GM12878 (cell line): ENCODE data around the gene CWF19L2. TPM values are rescaled to one million over a fixed set of nuclear protein-coding genes. Genes with fewer than 3 reads are reported as not detected.

ENCODE experiments used
- ATAC-seq: fragments of 200-7000 bp; cut with Tn5 transposase; 3 replicates; pipeline ENCODE4 v1.9.1; 2020; ENCODE audit warnings: mild to moderate bottlenecking, moderate library complexity
- BruUV-seq: library from RNA; stranded (reverse); fragments of 400-500 nt; replicated peaks from 2 replicates; lab custom pipeline; 2021; lab: Mats Ljungman, UMichigan
- CTCF ChIA-PET: fragments of 300-600 bp; sonication (Branson Sonifier 250); formaldehyde crosslinking; extraction: SDS; loops from one replicate; lab custom pipeline; 2021; ENCODE audit warnings: inconsistent platforms; lab: Yijun Ruan, JAX
- POLR2A ChIA-PET: fragments of 350-600 bp; formaldehyde crosslinking; extraction: SDS; loops from one replicate; lab custom pipeline; 2021; ENCODE audit warnings: inconsistent platforms; lab: Charles Lee
- RAD21 ChIA-PET: fragments of 300-600 bp; sonication (Branson Sonifier 250); formaldehyde crosslinking; loops from one replicate; lab custom pipeline; 2023; ENCODE audit warnings: antibody characterized with exemption; ENCODE audit not compliant: unreplicated experiment; lab: Charles Lee
- SMC1A ChIA-PET: fragments of 300-600 bp; sonication (Branson Sonifier 250); formaldehyde crosslinking; loops from one replicate; lab custom pipeline; 2023; ENCODE audit not compliant: unreplicated experiment, uncharacterized antibody; lab: Charles Lee
- DNase-seq: peaks from one replicate; pipeline ENCODE4 v3.0.0-alpha.2; 2011; ENCODE audit warnings: low read depth, low spot score
- FAIRE-seq: peaks from 3 replicates; lab custom pipeline; 2011; peaks lifted over from hg19 to GRCh38; lab: Jason Lieb, UNC
- H2AFZ ChIP-seq: 2 replicates; pipeline ENCODE4 v1.6.0; 2011; ENCODE audit warnings: low read depth, low read length, control low read depth; ENCODE audit not compliant: control insufficient read depth
- H3K27ac ChIP-seq: 2 replicates; pipeline ENCODE4 v1.5.1; 2011; ENCODE audit warnings: control low read depth; ENCODE audit not compliant: control insufficient read depth, insufficient read depth
- H3K27me3 ChIP-seq, 2 experiments: replicated peaks in 1 of 2; 2 replicates each; pipeline versions ENCODE4 v1.6.0 to v1.6.1; 2011; ENCODE audit warnings: low read length in 1 of 2; ENCODE audit not compliant: control insufficient read depth in 2 of 2, insufficient read depth in 2 of 2
- H3K36me3 ChIP-seq, 2 experiments: 2 replicates each; pipeline ENCODE4 v1.5.1; 2011; ENCODE audit warnings: low read length in 1 of 2; ENCODE audit not compliant: control insufficient read depth in 2 of 2, insufficient read depth in 2 of 2
- H3K4me1 ChIP-seq: 2 replicates; pipeline ENCODE4 v1.6.1; 2011; ENCODE audit warnings: mild to moderate bottlenecking, low read length, moderate library complexity, mixed read lengths; ENCODE audit not compliant: control insufficient read depth, insufficient read depth
- H3K4me2 ChIP-seq: 2 replicates; pipeline ENCODE4 v1.6.0; 2011; ENCODE audit warnings: control low read depth; ENCODE audit not compliant: control insufficient read depth, insufficient read depth
- H3K4me3 ChIP-seq: fragments of 200-600 bp; sonication (generic); 2 replicates; pipeline ENCODE4 v1.5.1; 2016
- H3K79me2 ChIP-seq: 2 replicates; pipeline ENCODE4 v1.6.0; 2011; ENCODE audit warnings: low read length; ENCODE audit not compliant: control insufficient read depth, insufficient read depth
- H3K9ac ChIP-seq: 2 replicates; pipeline ENCODE4 v1.8.0; 2011; ENCODE audit warnings: low read length, control low read depth, mixed read lengths; ENCODE audit not compliant: control insufficient read depth, insufficient read depth
- H3K9me3 ChIP-seq: replicated peaks from 3 replicates; pipeline ENCODE4 v1.5.1; 2011; ENCODE audit warnings: mild to moderate bottlenecking, low read length; ENCODE audit not compliant: control insufficient read depth, insufficient read depth
- H4K20me1 ChIP-seq: 2 replicates; pipeline ENCODE4 v1.6.0; 2011; ENCODE audit not compliant: control insufficient read depth, insufficient read depth
- HDAC6 ChIP-seq: fragments of 200-600 bp; sonication (generic); IDR thresholded peaks from one replicate; pipeline ENCODE4 v1.8.0; 2017; ENCODE audit warnings: antibody characterized with exemption; ENCODE audit not compliant: unreplicated experiment
- IRF3 ChIP-seq: fragments of 450-650 bp; IDR thresholded peaks from 2 replicates; pipeline ENCODE4 v1.6.1; 2014; ENCODE audit warnings: mild to moderate bottlenecking
- NR2F1 ChIP-seq: fragments of 450-650 bp; conservative IDR thresholded peaks from 2 replicates; pipeline ENCODE4 v1.6.1; 2017; ENCODE audit warnings: mild to moderate bottlenecking
- POLR2AphosphoS2 ChIP-seq: IDR thresholded peaks from 2 replicates; pipeline ENCODE4 v1.6.1; 2011; ENCODE audit warnings: low read depth, mild to moderate bottlenecking, low read length, improper control_type of control experiment, moderate library complexity
- RBBP5 ChIP-seq: fragments of 200-600 bp; sonication (generic); conservative IDR thresholded peaks from 2 replicates; pipeline ENCODE4 v1.6.1; 2016
- RUNX3 ChIP-seq: IDR thresholded peaks from 2 replicates; pipeline ENCODE4 v1.6.1; 2012; ENCODE audit warnings: low read length, inconsistent platforms
- TCF12 ChIP-seq: IDR thresholded peaks from 2 replicates; pipeline ENCODE4 v1.6.1; 2011; ENCODE audit warnings: low read depth, mild to moderate bottlenecking, low read length
- WGBS: methylation state at CpG from one replicate; pipeline ENCODE4 v1.1.6; 2016; ENCODE audit warnings: low lambda C conversion rate; ENCODE audit not compliant: insufficient replicate concordance, insufficient coverage; ENCODE audit errors: missing lambda C conversion rate; 5-methylcytosine and 5-hydroxymethylcytosine counted together
- in situ Hi-C: fragments of 300-500 bp; cut with MboI; formaldehyde crosslinking; loops from 9 replicates; pipeline ENCODE4 v1.14.3; 2018; ENCODE audit warnings: mixed read lengths
- intact Hi-C: fragments of 100-400 bp; cut with micrococcal nuclease; formaldehyde crosslinking; loops from one replicate; pipeline ENCODE4 v1.14.2; 2022; ENCODE audit not compliant: unreplicated experiment
- polyA plus RNA-seq, 11 experiments: library from polyadenylated mRNA; depleted of rRNA in 4 of 11; unstranded in 6 of 11; stranded (reverse) in 5 of 11; fragments of >200 nt; fragmentation: Nextera tagmentation in 4 of 11; fragmentation: Illumina TruSeq in 1 of 11; extraction: Ambion mirVana in 4 of 11; extraction: Trizol in 1 of 11; gene quantifications; 1 replicate in 1 of 11; 2 replicates in 10 of 11; pipeline versions ENCODE4 v1.2.1 to v1.2.3, GENCODE V29; 2011 to 2016; ENCODE audit warnings: inconsistent platforms in 2 of 11, missing spikeins in 2 of 11, low read depth in 1 of 11
- total RNA-seq, 4 experiments: library from RNA; depleted of rRNA in 3 of 4; stranded (reverse); fragments of >200 nt in 3 of 4; fragmentation: Illumina TruSeq in 1 of 4; extraction: Trizol in 1 of 4; gene quantifications; 2 replicates each; pipeline versions ENCODE4 v1.2.1 to v1.2.3, GENCODE V29; 2013 to 2021
- TF ChIP-seq, protein P1 (sequence below): fragments of 450-650 bp; IDR thresholded peaks from 2 replicates; pipeline ENCODE4 v1.6.1; 2016; ENCODE audit warnings: mild to moderate bottlenecking
- TF ChIP-seq, protein P2 (sequence below): IDR thresholded peaks from 2 replicates; pipeline ENCODE4 v1.6.1; 2012; ENCODE audit warnings: low read depth, low read length, improper control_type of control experiment
- TF ChIP-seq, protein P3 (sequence below): fragments of 450-650 bp; IDR thresholded peaks from 2 replicates; pipeline ENCODE4 v1.6.1; 2017; ENCODE audit warnings: mild to moderate bottlenecking, moderate library complexity

CWF19L2 gene
- total and polyA plus RNA-seq, 10 of the 15 experiments (the other 5 are each of a cell fraction or from before 2014, with no cell fraction given) = 4.5 to 18.8 (median 7.2) TPM

- ChIA-PET POLR2A (no interaction called here), CTCF (interaction anchor here (1.8 kb wide), 1 partner anchor 10 kb away, joined by 5 read pairs; no protein-coding TSS in a partner anchor), SMC1A (interaction anchor here (0.6 to 1.2 kb wide), 4 partner anchors 37 to 188 kb away, joined by 3 to 4 read pairs (median 3); partner anchors contain the start of gene CWF19L2), RAD21 (no interaction called here)
- intact Hi-C loops (no loop called here), in situ Hi-C loops (no loop called here)
- no peak overlapping the region for H3K9ac ChIP-seq
- WGBS = 100% methylated on average over 1 of the region's 1 CpG
- no peak overlapping the region for H2AFZ ChIP-seq
- peaks cover 6% of the 10 kb centered on the region; the same call in 1 of the 2 replicates for H3K4me1 ChIP-seq
- no peaks in the 10 kb centered on the region for H3K27me3 ChIP-seq
- DNase-seq (no peak), ATAC-seq (no peak), FAIRE-seq (no peak)
- H4K20me1 ChIP-seq = no peaks in the 10 kb centered on the region
- H3K4me3 ChIP-seq = no peak overlapping the region
- no peaks in the 10 kb centered on the region for H3K9me3 ChIP-seq
- H3K79me2 ChIP-seq = no peaks in the 10 kb centered on the region
- H3K36me3 ChIP-seq = peaks cover 0 to 3% of the 10 kb centered on the region in 2 experiments; a peak in 1 of 4 replicates
- 0 out of 2 replicates have a peak overlapping the region, but pooled peaks have one; percentile 9 for H3K4me2 ChIP-seq
- TF ChIP-seq NR2F1 (peak; percentile 78), RBBP5 (no peak)
- no peak overlapping the region for H3K27ac ChIP-seq
- no TSS peak for BruUV-seq
Measured at GRCh38 chr11:107408762-107409211, 48.8 kb downstream of the CWF19L2 start.

DNA sequence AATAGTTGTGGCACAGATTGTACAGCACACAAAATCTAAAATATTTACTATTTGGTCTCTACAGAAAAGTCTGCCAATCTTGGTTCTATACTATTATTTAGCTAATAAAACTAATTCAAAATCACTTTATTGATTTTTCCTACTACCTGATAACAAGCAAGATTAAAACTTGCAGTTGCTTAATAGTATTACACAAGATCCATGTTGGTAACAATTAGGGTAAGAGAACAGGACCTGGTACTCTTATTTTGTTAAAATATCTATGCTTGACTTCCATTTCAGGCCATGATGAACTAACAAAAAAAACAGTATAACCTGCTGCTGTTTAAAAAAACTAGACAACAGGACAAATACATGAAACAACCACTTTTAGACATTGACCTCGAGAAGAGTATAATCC is 52.4 kb downstream of the CWF19L2 start:
- ChIA-PET SMC1A (interaction anchor here (1.6 kb wide), 1 partner anchor 9 kb away, joined by 5 read pairs; no protein-coding TSS in a partner anchor), RAD21 (no interaction called here), POLR2A (no interaction called here), CTCF (no interaction called here)
- FAIRE-seq (no peak), DNase-seq (no peak), ATAC-seq (no peak)
- no TSS peak for BruUV-seq
- in situ Hi-C loops = no loop called here
- WGBS = 44% methylated on average over 1 of the region's 1 CpG
- no peaks in the 10 kb centered on the region for H3K4me1 ChIP-seq
- H3K79me2 ChIP-seq = no peaks in the 10 kb centered on the region
- H2AFZ ChIP-seq = no peak overlapping the region
- H3K9me3 ChIP-seq = no peaks in the 10 kb centered on the region
- no peaks in the 10 kb centered on the region for H3K27me3 ChIP-seq
- peaks cover 0 to 3% of the 10 kb centered on the region in 2 experiments; a peak in 1 of 4 replicates for H3K36me3 ChIP-seq
- H3K27ac ChIP-seq = no peak overlapping the region
- no peaks in the 10 kb centered on the region for H4K20me1 ChIP-seq
- no peak overlapping the region for H3K4me2 ChIP-seq
- intact Hi-C loops = no loop called here
- H3K4me3 ChIP-seq = no peak overlapping the region
- H3K9ac ChIP-seq = no peak overlapping the region
- TF ChIP-seq TCF12 = no peak
- TF ChIP-seq POLR2AphosphoS2 = no peak
- TF ChIP-seq RUNX3 = no peak
- TF ChIP-seq, protein P1, sequence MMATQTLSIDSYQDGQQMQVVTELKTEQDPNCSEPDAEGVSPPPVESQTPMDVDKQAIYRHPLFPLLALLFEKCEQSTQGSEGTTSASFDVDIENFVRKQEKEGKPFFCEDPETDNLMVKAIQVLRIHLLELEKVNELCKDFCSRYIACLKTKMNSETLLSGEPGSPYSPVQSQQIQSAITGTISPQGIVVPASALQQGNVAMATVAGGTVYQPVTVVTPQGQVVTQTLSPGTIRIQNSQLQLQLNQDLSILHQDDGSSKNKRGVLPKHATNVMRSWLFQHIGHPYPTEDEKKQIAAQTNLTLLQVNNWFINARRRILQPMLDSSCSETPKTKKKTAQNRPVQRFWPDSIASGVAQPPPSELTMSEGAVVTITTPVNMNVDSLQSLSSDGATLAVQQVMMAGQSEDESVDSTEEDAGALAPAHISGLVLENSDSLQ = no peak
- no peak for TF ChIP-seq IRF3
- TF ChIP-seq, protein P2, sequence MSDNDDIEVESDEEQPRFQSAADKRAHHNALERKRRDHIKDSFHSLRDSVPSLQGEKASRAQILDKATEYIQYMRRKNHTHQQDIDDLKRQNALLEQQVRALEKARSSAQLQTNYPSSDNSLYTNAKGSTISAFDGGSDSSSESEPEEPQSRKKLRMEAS = no peak
- TF ChIP-seq, protein P3, sequence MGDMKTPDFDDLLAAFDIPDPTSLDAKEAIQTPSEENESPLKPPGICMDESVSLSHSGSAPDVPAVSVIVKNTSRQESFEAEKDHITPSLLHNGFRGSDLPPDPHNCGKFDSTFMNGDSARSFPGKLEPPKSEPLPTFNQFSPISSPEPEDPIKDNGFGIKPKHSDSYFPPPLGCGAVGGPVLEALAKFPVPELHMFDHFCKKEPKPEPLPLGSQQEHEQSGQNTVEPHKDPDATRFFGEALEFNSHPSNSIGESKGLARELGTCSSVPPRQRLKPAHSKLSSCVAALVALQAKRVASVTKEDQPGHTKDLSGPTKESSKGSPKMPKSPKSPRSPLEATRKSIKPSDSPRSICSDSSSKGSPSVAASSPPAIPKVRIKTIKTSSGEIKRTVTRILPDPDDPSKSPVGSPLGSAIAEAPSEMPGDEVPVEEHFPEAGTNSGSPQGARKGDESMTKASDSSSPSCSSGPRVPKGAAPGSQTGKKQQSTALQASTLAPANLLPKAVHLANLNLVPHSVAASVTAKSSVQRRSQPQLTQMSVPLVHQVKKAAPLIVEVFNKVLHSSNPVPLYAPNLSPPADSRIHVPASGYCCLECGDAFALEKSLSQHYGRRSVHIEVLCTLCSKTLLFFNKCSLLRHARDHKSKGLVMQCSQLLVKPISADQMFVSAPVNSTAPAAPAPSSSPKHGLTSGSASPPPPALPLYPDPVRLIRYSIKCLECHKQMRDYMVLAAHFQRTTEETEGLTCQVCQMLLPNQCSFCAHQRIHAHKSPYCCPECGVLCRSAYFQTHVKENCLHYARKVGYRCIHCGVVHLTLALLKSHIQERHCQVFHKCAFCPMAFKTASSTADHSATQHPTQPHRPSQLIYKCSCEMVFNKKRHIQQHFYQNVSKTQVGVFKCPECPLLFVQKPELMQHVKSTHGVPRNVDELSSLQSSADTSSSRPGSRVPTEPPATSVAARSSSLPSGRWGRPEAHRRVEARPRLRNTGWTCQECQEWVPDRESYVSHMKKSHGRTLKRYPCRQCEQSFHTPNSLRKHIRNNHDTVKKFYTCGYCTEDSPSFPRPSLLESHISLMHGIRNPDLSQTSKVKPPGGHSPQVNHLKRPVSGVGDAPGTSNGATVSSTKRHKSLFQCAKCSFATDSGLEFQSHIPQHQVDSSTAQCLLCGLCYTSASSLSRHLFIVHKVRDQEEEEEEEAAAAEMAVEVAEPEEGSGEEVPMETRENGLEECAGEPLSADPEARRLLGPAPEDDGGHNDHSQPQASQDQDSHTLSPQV = no peak
- no peak for TF ChIP-seq HDAC6
- no peak for TF ChIP-seq RBBP5
